Hepatic stellate cell (primary cell): ENCODE measurements around the gene BRCA1.
A peak's percentile ranks its signal among the peaks of the same experiment; 100 is the strongest.
"Not testable (repeated sequence)": the region's sequence is repeated elsewhere in the genome, so short reads cannot be mapped to it uniquely, and the experiment has no call there.

Source experiments
- DNase-seq: peaks from one replicate; pipeline ENCODE4 v3.0.0; 2011; ENCODE audit warnings: low spot score

Gene BRCA1

GRCh38 chr17:43003542-43004172, 121.5 kb downstream of the BRCA1 start:
- no peak for DNase-seq

GRCh38 chr17:43000894-43001293, 124.3 kb downstream of the BRCA1 start:
- not testable (repeated sequence) for DNase-seq

GRCh38 chr17:42999003-42999525, 126.1 kb downstream of the BRCA1 start:
- DNase-seq: no peak

GRCh38 chr17:42997984-42998938, 126.9 kb downstream of the BRCA1 start, which contains the start of gene RPL27:
Gene RPL27, plus strand, starts transcription at chr17:42998419. Its CDS starts 332 bp downstream, at chr17:42998751.
- peak; percentile 94 for DNase-seq

- no peak for DNase-seq
Observed at GRCh38 chr17:42997390-42997983, 127.7 kb downstream of the BRCA1 start.
